Natural killer cell (primary cell): ENCODE measurements around the gene CEP83. TPM values are rescaled to one million over a fixed set of nuclear protein-coding genes. Genes with fewer than 3 reads are reported as not detected.

Experiments used
- ATAC-seq, 3 donors: fragments of 150-1000 bp in 2 of 3; fragments of 200-7000 bp in 1 of 3; cut with Tn5 transposase; 1 replicate in 1 of 3; 2 replicates in 2 of 3; pipeline ENCODE4 v1.10.0; 2021; ENCODE audit warnings: mild to moderate bottlenecking in 2 of 3, moderate library complexity in 2 of 3
- DNase-seq, 2 donors: peaks; one replicate each; pipeline versions ENCODE4 v3.0.0 to v3.0.0-alpha.2; 2013 to 2021; ENCODE audit warnings: mixed read lengths in 1 of 2
- H3K27ac ChIP-seq: one replicate; pipeline ENCODE4 v1.5.1; 2013; ENCODE audit warnings: mild to moderate bottlenecking, low read length
- H3K27me3 ChIP-seq: one replicate; pipeline ENCODE4 v1.6.1; 2013; ENCODE audit warnings: low read length; ENCODE audit not compliant: control insufficient read depth, insufficient read depth
- H3K36me3 ChIP-seq: one replicate; pipeline ENCODE4 v1.6.1; 2013; ENCODE audit warnings: low read length; ENCODE audit not compliant: control insufficient read depth, insufficient read depth
- H3K4me1 ChIP-seq: one replicate; pipeline ENCODE4 v1.6.1; 2013; ENCODE audit warnings: low read length; ENCODE audit not compliant: control insufficient read depth, insufficient read depth
- H3K4me3 ChIP-seq: one replicate; pipeline ENCODE4 v1.5.1; 2013; ENCODE audit warnings: low read length
- H3K9me3 ChIP-seq: one replicate; pipeline ENCODE4 v1.6.1; 2013; ENCODE audit warnings: low read length; ENCODE audit not compliant: control insufficient read depth, insufficient read depth
- H3K27ac Mint-ChIP-seq, 2 donors: one replicate each; pipeline ENCODE4 v1.8.0; 2022; ENCODE audit warnings: mild to moderate bottlenecking in 2 of 2, mixed read lengths in 2 of 2, moderate library complexity in 1 of 2
- H3K27me3 Mint-ChIP-seq, 2 donors: one replicate each; pipeline ENCODE4 v1.8.0; 2022; ENCODE audit warnings: low read depth in 2 of 2, mixed read lengths in 2 of 2
- H3K36me3 Mint-ChIP-seq: one replicate; pipeline ENCODE4 v1.8.0; 2022; ENCODE audit warnings: mixed read lengths
- H3K4me1 Mint-ChIP-seq, 2 donors: one replicate each; pipeline ENCODE4 v1.8.0; 2022; ENCODE audit warnings: mixed read lengths in 2 of 2
- H3K4me3 Mint-ChIP-seq: one replicate; pipeline ENCODE4 v1.8.0; 2022; ENCODE audit warnings: mild to moderate bottlenecking, moderate library complexity, mixed read lengths
- H3K9me3 Mint-ChIP-seq, 2 donors: one replicate each; pipeline ENCODE4 v1.8.0; 2022; ENCODE audit warnings: mixed read lengths in 2 of 2
- WGBS: methylation state at CpG from one replicate; pipeline ENCODE4 v1.1.7; 2013; ENCODE audit warnings: missing lambda C conversion rate; ENCODE audit not compliant: insufficient coverage; 5-methylcytosine and 5-hydroxymethylcytosine counted together
- intact Hi-C: fragments of 100-400 bp; cut with micrococcal nuclease; formaldehyde crosslinking; loops from one replicate; pipeline ENCODE4 v1.14.2; 2022
- total RNA-seq, 4 donors: library from RNA; stranded (reverse); fragments of 120-200 nt in 1 of 4; gene quantifications; one replicate each; pipeline versions ENCODE4 v1.2.3 to v1.2.4, GENCODE V29; 2013 to 2022
- TF ChIP-seq, protein P1 (sequence below): fragments of 200-600 bp; IDR thresholded peaks from one replicate; pipeline ENCODE4 v1.8.0; 2022; ENCODE audit warnings: antibody characterized with exemption

Gene CEP83
- total RNA-seq, 3 donors from 2014 or later (not counting 1 experiment from before 2014, with no cell fraction given), result 13.3 to 19.3 (median 15.2) TPM

- 100% methylated on average over 1 of the region's 1 CpG for WGBS
- H3K9me3 Mint-ChIP-seq, result no peaks in the 10 kb centered on the region
- H3K4me3 Mint-ChIP-seq, result no peak overlapping the region
- H3K4me1 Mint-ChIP-seq, result no peaks in the 10 kb centered on the region
- no peak for ATAC-seq
- no peaks in the 10 kb centered on the region for H3K4me1 ChIP-seq
- intact Hi-C loops, result no loop called here
- no peak overlapping the region for H3K4me3 ChIP-seq
- H3K27me3 ChIP-seq, result no peaks in the 10 kb centered on the region
- no peaks in the 10 kb centered on the region for H3K36me3 ChIP-seq
- H3K27ac Mint-ChIP-seq, result no peak overlapping the region
- peaks cover 3% of the 10 kb centered on the region for H3K9me3 ChIP-seq
- H3K27me3 Mint-ChIP-seq, result peaks cover 0 to 10% of the 10 kb centered on the region in 2 donors
- H3K36me3 Mint-ChIP-seq, result peaks cover 7% of the 10 kb centered on the region
- no peak overlapping the region for H3K27ac ChIP-seq
- TF ChIP-seq, protein P1, sequence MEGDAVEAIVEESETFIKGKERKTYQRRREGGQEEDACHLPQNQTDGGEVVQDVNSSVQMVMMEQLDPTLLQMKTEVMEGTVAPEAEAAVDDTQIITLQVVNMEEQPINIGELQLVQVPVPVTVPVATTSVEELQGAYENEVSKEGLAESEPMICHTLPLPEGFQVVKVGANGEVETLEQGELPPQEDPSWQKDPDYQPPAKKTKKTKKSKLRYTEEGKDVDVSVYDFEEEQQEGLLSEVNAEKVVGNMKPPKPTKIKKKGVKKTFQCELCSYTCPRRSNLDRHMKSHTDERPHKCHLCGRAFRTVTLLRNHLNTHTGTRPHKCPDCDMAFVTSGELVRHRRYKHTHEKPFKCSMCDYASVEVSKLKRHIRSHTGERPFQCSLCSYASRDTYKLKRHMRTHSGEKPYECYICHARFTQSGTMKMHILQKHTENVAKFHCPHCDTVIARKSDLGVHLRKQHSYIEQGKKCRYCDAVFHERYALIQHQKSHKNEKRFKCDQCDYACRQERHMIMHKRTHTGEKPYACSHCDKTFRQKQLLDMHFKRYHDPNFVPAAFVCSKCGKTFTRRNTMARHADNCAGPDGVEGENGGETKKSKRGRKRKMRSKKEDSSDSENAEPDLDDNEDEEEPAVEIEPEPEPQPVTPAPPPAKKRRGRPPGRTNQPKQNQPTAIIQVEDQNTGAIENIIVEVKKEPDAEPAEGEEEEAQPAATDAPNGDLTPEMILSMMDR, result no peak
- DNase-seq, result no peak
Observed at GRCh38 chr12:94504386-94504785, 44.7 kb upstream of the CEP83 start.

DNA sequence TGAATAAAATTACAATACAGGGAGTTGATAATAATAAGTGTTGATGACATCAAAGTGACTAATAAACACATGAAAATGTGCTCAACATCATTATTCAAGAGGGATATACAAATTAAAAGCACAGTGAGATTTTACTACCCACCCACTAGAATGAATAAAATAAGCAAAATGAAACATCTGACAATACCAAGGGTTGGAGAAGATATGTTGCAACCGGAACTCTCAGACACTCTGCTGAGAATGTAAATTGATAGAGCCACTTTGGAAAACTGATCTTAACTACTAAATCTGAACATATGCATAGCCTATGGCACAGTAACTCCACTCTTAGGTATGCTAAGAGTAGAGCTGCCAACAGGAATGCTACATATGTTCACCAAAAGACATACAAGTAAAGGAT lies 44.0 kb upstream of the CEP83 start:
- Histone ChIP-seq H3K9me3 (peaks cover 3% of the 10 kb centered on the region), H3K4me3 (no peak overlapping the region), H3K27ac (no peak overlapping the region), H3K36me3 (no peaks in the 10 kb centered on the region), H3K27me3 (no peaks in the 10 kb centered on the region), H3K4me1 (no peaks in the 10 kb centered on the region)
- Mint-ChIP-seq H3K4me1 (no peaks in the 10 kb centered on the region), H3K9me3 (no peaks in the 10 kb centered on the region), H3K27ac (no peak overlapping the region), H3K4me3 (no peak overlapping the region), H3K36me3 (peaks cover 7% of the 10 kb centered on the region), H3K27me3 (peaks cover 0 to 10% of the 10 kb centered on the region in 2 donors)
- ATAC-seq, result no peak
- WGBS, result 63% methylated on average over 1 of the region's 1 CpG
- DNase-seq, result no peak
- TF ChIP-seq, protein P1, result no peak
- intact Hi-C loops, result no loop called here

DNA sequence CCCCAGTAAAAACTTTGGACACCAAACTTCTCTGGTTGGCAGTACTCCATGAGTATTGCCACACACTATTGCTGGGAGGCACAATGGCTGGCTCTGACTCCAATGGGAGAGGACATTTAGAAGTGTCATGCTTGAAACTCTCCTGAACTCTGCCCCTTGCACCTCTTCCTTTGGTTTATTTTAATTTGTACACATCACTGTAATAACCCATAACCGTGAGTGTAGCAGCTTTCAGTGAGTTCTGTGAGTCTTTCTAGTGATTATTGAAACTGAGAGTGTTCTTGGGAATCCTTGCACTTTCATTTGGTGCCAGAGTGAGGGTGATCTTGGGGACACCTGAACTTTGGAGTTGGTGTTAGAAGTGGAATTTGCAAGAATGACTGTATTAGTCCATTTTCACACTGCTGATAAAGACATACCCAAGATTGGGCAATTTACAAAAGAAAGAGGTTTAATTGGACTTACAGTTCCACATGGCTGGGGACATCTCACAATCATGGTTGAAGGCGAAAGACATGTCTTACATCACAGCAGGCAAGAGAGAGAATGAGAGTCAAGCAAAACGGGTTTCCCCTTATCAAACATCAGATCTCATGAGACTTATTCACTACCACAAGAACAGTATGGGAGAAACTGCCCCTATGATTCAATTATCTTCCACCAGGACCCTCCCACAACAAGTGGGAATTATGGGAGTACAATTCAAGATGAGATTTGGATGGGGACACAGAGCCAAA lies 41.3 kb upstream of the CEP83 start:
- WGBS, result 79% methylated on average over 2 of the region's 3 CpGs
- H3K4me3 ChIP-seq, result no peak overlapping the region
- no peaks in the 10 kb centered on the region for H3K9me3 Mint-ChIP-seq
- H3K27ac ChIP-seq, result no peak overlapping the region
- no peaks in the 10 kb centered on the region for H3K4me1 Mint-ChIP-seq
- TF ChIP-seq, protein P1, result no peak
- H3K27me3 Mint-ChIP-seq, result peaks cover 0 to 4% of the 10 kb centered on the region in 2 donors
- no peak overlapping the region for H3K4me3 Mint-ChIP-seq
- H3K36me3 ChIP-seq, result no peaks in the 10 kb centered on the region
- ATAC-seq, result no peak
- no peaks in the 10 kb centered on the region for H3K27me3 ChIP-seq
- intact Hi-C loops, result no loop called here
- H3K27ac Mint-ChIP-seq, result no peak overlapping the region
- peaks cover 3% of the 10 kb centered on the region for H3K9me3 ChIP-seq
- DNase-seq, result no peak
- no peaks in the 10 kb centered on the region for H3K4me1 ChIP-seq
- peaks cover 7% of the 10 kb centered on the region for H3K36me3 Mint-ChIP-seq

DNA sequence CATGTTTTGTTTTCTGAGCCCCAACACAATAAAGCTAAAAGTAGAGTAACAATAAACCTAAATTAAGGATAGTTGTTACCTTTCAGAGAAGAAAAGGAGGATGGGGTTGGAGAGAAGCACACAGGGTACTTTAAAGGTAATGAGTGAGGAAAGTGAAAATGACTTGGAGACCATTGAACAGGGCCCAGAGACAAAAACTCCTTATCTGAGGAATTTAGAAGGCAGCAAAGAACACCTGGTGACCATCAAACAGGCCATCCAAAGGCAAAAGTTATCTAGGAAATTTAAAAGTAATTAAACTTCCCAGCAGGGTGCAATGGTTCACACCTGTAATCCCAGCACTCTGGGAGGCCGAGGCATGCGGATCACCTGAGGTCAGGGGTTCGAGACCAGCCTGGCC lies 39.0 kb upstream of the CEP83 start:
- peaks cover 3% of the 10 kb centered on the region for H3K9me3 ChIP-seq
- intact Hi-C loops, result no loop called here
- no peak overlapping the region for H3K27ac ChIP-seq
- Mint-ChIP-seq H3K27ac (no peak overlapping the region), H3K4me3 (no peak overlapping the region), H3K4me1 (no peaks in the 10 kb centered on the region), H3K27me3 (peaks cover 5 to 6% of the 10 kb centered on the region in 2 donors), H3K9me3 (no peaks in the 10 kb centered on the region), H3K36me3 (peaks cover 7% of the 10 kb centered on the region)
- no peaks in the 10 kb centered on the region for H3K36me3 ChIP-seq
- H3K27me3 ChIP-seq, result no peaks in the 10 kb centered on the region
- H3K4me1 ChIP-seq, result no peaks in the 10 kb centered on the region
- WGBS, result 90% methylated on average over 3 of the region's 3 CpGs
- ATAC-seq (no peak), DNase-seq (no peak)
- TF ChIP-seq, protein P1, result no peak
- no peak overlapping the region for H3K4me3 ChIP-seq
